Thyroid gland (tissue), 4 donors: Measurements from ENCODE around the gene MT1F. TPM values are rescaled to one million over a fixed set of nuclear protein-coding genes. Genes with fewer than 3 reads are reported as not detected.
"Not testable (repeated sequence)": the region's sequence is repeated elsewhere in the genome, so short reads cannot be mapped to it uniquely, and the experiment has no call there.

Experiments used
- DNase-seq, 2 donors: peaks; one replicate each; pipeline ENCODE4 v3.0.0-alpha.2; 2019
- H3K27ac ChIP-seq, 3 donors: fragments of 200-600 bp; sonication (generic); 1 replicate in 2 of 3; 2 replicates in 1 of 3; pipeline ENCODE4 v1.5.1; 2016 to 2019; ENCODE audit warnings: mild to moderate bottlenecking in 1 of 3, moderate library complexity in 1 of 3
- H3K27me3 ChIP-seq: fragments of 200-600 bp; sonication (generic); one replicate; pipeline ENCODE4 v1.5.1; 2019
- H3K36me3 ChIP-seq, 2 donors: fragments of 200-600 bp; sonication (generic); one replicate each; pipeline ENCODE4 v1.5.1; 2016 to 2019
- H3K4me1 ChIP-seq, 2 donors: fragments of 200-600 bp; sonication (generic); one replicate each; pipeline ENCODE4 v1.5.1; 2017 to 2019
- H3K4me3 ChIP-seq, 3 donors: fragments of 200-600 bp; sonication (generic); replicated peaks in 1 of 3; 1 replicate in 2 of 3; 2 replicates in 1 of 3; pipeline ENCODE4 v1.5.1; 2016; ENCODE audit warnings: mild to moderate bottlenecking in 1 of 3
- H3K9me3 ChIP-seq: fragments of 200-600 bp; sonication (generic); one replicate; pipeline ENCODE4 v1.5.1; 2017
- CTCF ChIP-seq, 6 experiments: fragments of 200-600 bp in 3 of 6; fragments of 450-650 bp in 3 of 6; sonication (generic) in 3 of 6; IDR thresholded peaks; one replicate each; pipeline ENCODE4 v1.5.1; 2016 to 2019; ENCODE audit warnings: antibody characterized with exemption in 6 of 6, mild to moderate bottlenecking in 2 of 6, inconsistent platforms in 1 of 6, moderate library complexity in 1 of 6
- POLR2A ChIP-seq, 2 donors: fragments of 450-650 bp; IDR thresholded peaks; one replicate each; pipeline ENCODE4 v1.6.1; 2017; ENCODE audit warnings: antibody characterized with exemption in 2 of 2, mild to moderate bottlenecking in 2 of 2, moderate library complexity in 1 of 2
- WGBS, 2 donors: methylation state at CpG; one replicate each; pipeline ENCODE4 v1.1.5; 2017; 5-methylcytosine and 5-hydroxymethylcytosine counted together
- intact Hi-C: fragments of 100-400 bp; cut with DNase I; formaldehyde crosslinking; loops from one replicate; pipeline ENCODE4 v1.15.1; 2023
- total RNA-seq, 4 donors: library from RNA; depleted of rRNA; stranded (reverse); fragments of >200 nt; gene quantifications; one replicate each; pipeline ENCODE4 v1.2.3, GENCODE V29; 2016

MT1F gene
- total RNA-seq, 4 donors from 2014 or later = 25.8 to 220 (median 45.1) TPM

- DNase-seq = no peak
- no peak overlapping the region for H3K4me3 ChIP-seq
- no peaks in the 10 kb centered on the region for H3K27me3 ChIP-seq
- no peak overlapping the region for H3K27ac ChIP-seq
- 95 to 100% methylated on average over 1 of the region's 1 CpG for WGBS, 2 donors
- H3K4me1 ChIP-seq = peaks cover 17 to 26% of the 10 kb centered on the region in 2 donors
- H3K36me3 ChIP-seq = no peaks in the 10 kb centered on the region
- H3K9me3 ChIP-seq = no peaks in the 10 kb centered on the region
- TF ChIP-seq CTCF (IDR thresholded peaks at IDR 0.05) = no peak
- TF ChIP-seq POLR2A (IDR thresholded peaks at IDR 0.05) = no peak
- intact Hi-C loops = no loop called here
Observed at GRCh38 chr16:56664506-56664905, 6.7 kb downstream of the MT1F start.

GRCh38 chr16:56665286-56666261 lies 7.8 kb downstream of the MT1F start:
- H3K4me3 ChIP-seq, H3K27ac ChIP-seq, H3K9me3 ChIP-seq, intact Hi-C loops, H3K36me3 ChIP-seq, H3K27me3 ChIP-seq: not testable (repeated sequence)
- H3K4me1 ChIP-seq = peaks cover 12 to 32% of the 10 kb centered on the region in 2 donors
- DNase-seq = peak in 1 of 2 donors; percentile 12
- 74 to 76% methylated on average over 8 of the region's 8 CpGs for WGBS, 2 donors

GRCh38 chr16:56667581-56668571 lies 10.1 kb downstream of the MT1F start, which contains the start of gene MT1G:
Gene MT1G, minus strand, starts transcription at chr16:56668065. Its CDS starts 72 bp downstream, at chr16:56667993.
- 14 to 24% methylated on average over 22 to 44 of the region's 46 CpGs for WGBS, 2 donors
- H3K4me3 ChIP-seq = peak within 1 kb of the TSS in 2 of 3 donors; percentile 43 to 59

GRCh38 chr16:56669005-56669839 lies 11.5 kb downstream of the MT1F start, which contains the start of gene MT1H:
Gene MT1H, plus strand, starts transcription at chr16:56669814. Its CDS starts 71 bp downstream, at chr16:56669885.
- Histone ChIP-seq H3K4me3 (peak within 1 kb of the TSS in 1 of 3 donors; percentile 2), H3K27ac (peak within 1 kb of the TSS in 1 of 3 donors; percentile 65), H3K4me1 (peaks cover 12 to 35% of the 10 kb centered on the region in 2 donors), H3K36me3 (no peaks in the 10 kb centered on the region), H3K27me3 (no peaks in the 10 kb centered on the region), H3K9me3 (no peaks in the 10 kb centered on the region)
- WGBS, 2 donors = 42 to 51% methylated on average over 16 to 18 of the region's 38 CpGs
- intact Hi-C loops = no loop called here
- peak; percentile 58 to 66 for DNase-seq
- TF ChIP-seq CTCF (IDR thresholded peaks at IDR 0.05) (no peak), POLR2A (IDR thresholded peaks at IDR 0.05) (peak in 1 of 2 donors; percentile 61)

More at GRCh38 chr16:56667581-56668571, 10.1 kb downstream of the MT1F start, which contains the start of gene MT1G:
- H3K9me3 ChIP-seq = no peaks in the 10 kb centered on the region
- H3K36me3 ChIP-seq = no peaks in the 10 kb centered on the region
- no peaks in the 10 kb centered on the region for H3K27me3 ChIP-seq
- peak within 1 kb of the TSS; percentile 47 to 83 (median 65) for H3K27ac ChIP-seq
- intact Hi-C loops = no loop called here
- TF ChIP-seq POLR2A (IDR thresholded peaks at IDR 0.05) (peak; percentile 94), CTCF (IDR thresholded peaks at IDR 0.05) (no peak)
- peak; percentile 87 to 89 for DNase-seq
- H3K4me1 ChIP-seq = peaks cover 12 to 35% of the 10 kb centered on the region in 2 donors
